AG04450 (cell line): ENCODE results near the gene KRT6B. TPM values are rescaled to one million over a fixed set of nuclear protein-coding genes. Genes with fewer than 3 reads are reported as not detected.

Experiments used
- CTCF ChIA-PET: fragments of 300-600, 350-600 bp; formaldehyde crosslinking; extraction: SDS; loops from one replicate; lab custom pipeline; 2022; ENCODE audit warnings: antibody characterized with exemption, inconsistent platforms; lab: Charles Lee
- POLR2A ChIA-PET: fragments of 350-600 bp; formaldehyde crosslinking; extraction: SDS; loops from one replicate; lab custom pipeline; 2021; ENCODE audit warnings: antibody characterized with exemption, inconsistent platforms; lab: Yijun Ruan, JAX
- DNase-seq: peaks from one replicate; pipeline ENCODE4 v3.0.0-alpha.2; 2011; ENCODE audit warnings: low read depth, low spot score
- H3K27ac ChIP-seq: one replicate; pipeline ENCODE4 v1.5.1; 2012; ENCODE audit warnings: low read depth, low read length, control low read depth
- H3K27me3 ChIP-seq: one replicate; pipeline ENCODE4 v1.6.0; 2012; ENCODE audit warnings: low read length; ENCODE audit not compliant: control insufficient read depth, insufficient read depth
- H3K4me3 ChIP-seq: 2 replicates; pipeline ENCODE4 v1.5.1; 2011; ENCODE audit warnings: mild to moderate bottlenecking, low read depth, low read length, control low read depth
- H3K9me3 ChIP-seq: 2 replicates; pipeline ENCODE4 v1.5.1; 2012; ENCODE audit warnings: low read length; ENCODE audit not compliant: control insufficient read depth, insufficient read depth
- polyA plus RNA-seq: library from polyadenylated mRNA; depleted of rRNA; stranded (reverse); fragments of >200 nt; gene quantifications from 2 replicates; pipeline ENCODE4 v1.2.3, GENCODE V29; 2011
- TF ChIP-seq, protein P1 (sequence below): IDR thresholded peaks from 2 replicates; pipeline ENCODE4 v1.5.1; 2011; ENCODE audit warnings: low read depth, low read length, control low read depth, inconsistent platforms

The KRT6B gene
- polyA plus RNA-seq, 1 experiment: not detected

DNA sequence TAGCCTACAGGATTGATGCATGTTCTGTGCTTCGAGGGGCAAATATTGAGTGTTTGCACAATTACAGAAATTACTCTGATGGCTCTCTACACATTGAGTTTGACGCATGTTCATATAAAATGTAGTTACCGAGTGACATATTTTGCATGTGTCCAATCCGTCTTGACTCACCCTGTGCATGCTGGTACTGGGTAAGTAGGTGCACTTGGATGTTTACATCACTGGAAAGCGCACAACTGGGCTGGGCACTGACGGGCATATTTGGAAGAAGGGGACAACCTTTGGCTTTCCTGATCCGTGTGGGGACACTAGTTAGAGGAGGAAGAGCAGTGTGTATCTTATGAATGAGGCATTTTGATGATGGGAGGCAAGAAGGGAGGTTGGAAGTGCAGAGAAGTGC lies 46.0 kb upstream of the KRT6B start:
- H3K4me3 ChIP-seq: no peak overlapping the region
- H3K27me3 ChIP-seq: peaks cover 8% of the 10 kb centered on the region
- no peak overlapping the region for H3K27ac ChIP-seq
- DNase-seq: no peak
- POLR2A ChIA-PET: no interaction called here
- no peaks in the 10 kb centered on the region for H3K9me3 ChIP-seq
- TF ChIP-seq, protein P1, sequence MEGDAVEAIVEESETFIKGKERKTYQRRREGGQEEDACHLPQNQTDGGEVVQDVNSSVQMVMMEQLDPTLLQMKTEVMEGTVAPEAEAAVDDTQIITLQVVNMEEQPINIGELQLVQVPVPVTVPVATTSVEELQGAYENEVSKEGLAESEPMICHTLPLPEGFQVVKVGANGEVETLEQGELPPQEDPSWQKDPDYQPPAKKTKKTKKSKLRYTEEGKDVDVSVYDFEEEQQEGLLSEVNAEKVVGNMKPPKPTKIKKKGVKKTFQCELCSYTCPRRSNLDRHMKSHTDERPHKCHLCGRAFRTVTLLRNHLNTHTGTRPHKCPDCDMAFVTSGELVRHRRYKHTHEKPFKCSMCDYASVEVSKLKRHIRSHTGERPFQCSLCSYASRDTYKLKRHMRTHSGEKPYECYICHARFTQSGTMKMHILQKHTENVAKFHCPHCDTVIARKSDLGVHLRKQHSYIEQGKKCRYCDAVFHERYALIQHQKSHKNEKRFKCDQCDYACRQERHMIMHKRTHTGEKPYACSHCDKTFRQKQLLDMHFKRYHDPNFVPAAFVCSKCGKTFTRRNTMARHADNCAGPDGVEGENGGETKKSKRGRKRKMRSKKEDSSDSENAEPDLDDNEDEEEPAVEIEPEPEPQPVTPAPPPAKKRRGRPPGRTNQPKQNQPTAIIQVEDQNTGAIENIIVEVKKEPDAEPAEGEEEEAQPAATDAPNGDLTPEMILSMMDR: no peak
- CTCF ChIA-PET: interaction anchor here (2.0 kb wide), 1 partner anchor 9 kb away, joined by 5 read pairs; no protein-coding TSS in a partner anchor

DNA sequence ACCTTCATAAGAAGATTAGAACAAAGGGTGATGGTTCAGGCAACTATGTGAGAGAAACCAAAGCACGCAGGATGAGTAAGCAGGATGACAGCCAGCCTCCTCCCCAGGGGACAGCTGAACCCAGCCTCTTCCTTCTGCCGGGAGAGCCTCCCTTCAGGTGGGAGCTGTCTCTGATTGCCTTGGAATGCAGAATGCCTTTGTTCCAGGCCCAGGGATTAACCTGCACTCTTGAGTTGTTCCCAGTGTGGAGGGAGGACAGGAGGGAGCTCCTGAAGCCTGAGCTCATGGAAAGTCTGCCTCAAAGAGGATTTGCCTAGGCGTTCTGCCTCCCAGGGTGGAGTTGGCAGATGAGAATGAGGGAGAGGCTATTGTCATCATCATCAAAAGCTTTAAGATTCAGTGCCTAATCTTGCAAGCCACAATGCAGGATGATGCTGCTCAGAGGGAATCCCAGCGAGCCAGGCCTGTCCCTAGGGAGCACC lies 44.7 kb upstream of the KRT6B start:
- no peak overlapping the region for H3K27ac ChIP-seq
- no peak for DNase-seq

DNA sequence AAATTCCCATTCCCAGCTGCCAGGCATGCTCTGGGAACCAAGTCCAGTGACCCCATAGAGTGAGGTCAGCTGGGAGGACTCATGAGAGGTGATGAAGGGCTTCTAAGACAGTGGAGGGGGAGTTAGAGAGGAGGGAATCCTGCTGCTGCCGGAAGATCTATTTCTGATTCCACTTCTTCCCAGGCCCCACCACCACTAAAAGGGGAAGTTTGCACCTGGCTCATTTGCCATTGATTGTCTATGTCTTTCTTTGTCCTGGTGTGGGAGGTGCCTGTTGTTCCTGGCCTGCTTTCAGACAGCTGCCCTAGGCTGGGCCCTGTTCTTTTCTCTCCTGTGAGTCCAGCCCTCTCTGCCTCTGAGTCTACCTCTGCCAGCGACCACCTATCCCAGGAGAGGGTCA lies 44.1 kb upstream of the KRT6B start:
- ChIA-PET CTCF (interaction anchor here (2.0 kb wide), 1 partner anchor 11 kb away, joined by 5 read pairs; no protein-coding TSS in a partner anchor), POLR2A (no interaction called here)
- no peaks in the 10 kb centered on the region for H3K9me3 ChIP-seq
- no peak for DNase-seq
- H3K4me3 ChIP-seq: no peak overlapping the region
- TF ChIP-seq, protein P1: no peak
- peaks cover 8% of the 10 kb centered on the region for H3K27me3 ChIP-seq
- no peak overlapping the region for H3K27ac ChIP-seq

More for the DNA sequence above, 44.7 kb upstream of the KRT6B start:
- ChIA-PET POLR2A (no interaction called here), CTCF (interaction anchor here (1.0 to 2.0 kb wide), 2 partner anchors 10 to 124 kb away, joined by 4 to 5 read pairs; no protein-coding TSS in a partner anchor)
- Histone ChIP-seq H3K9me3 (no peaks in the 10 kb centered on the region), H3K4me3 (no peak overlapping the region), H3K27me3 (peaks cover 8% of the 10 kb centered on the region)
- TF ChIP-seq, protein P1: no peak

DNA sequence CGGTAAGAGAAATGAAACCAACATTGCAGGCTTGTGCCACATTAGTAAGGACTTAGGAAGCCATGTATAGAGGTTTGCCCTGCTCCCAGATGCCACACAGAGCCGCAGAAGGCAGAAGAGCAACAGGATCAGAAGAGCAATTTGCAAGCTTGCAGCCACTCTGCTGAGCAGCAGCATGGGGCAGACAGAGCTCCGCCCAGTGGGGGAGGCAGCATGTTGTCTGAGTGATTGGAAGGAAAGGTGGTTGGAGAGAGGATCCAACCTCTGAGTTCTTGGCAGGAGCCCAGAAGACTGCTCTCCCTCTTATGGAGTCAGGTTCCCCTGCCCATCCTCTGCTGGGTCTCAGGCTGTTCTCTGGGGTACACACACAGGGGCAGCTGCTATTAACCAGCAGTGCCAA lies 43.4 kb upstream of the KRT6B start:
- Histone ChIP-seq H3K27me3 (peaks cover 8% of the 10 kb centered on the region), H3K4me3 (no peak overlapping the region), H3K9me3 (no peaks in the 10 kb centered on the region), H3K27ac (no peak overlapping the region)
- TF ChIP-seq, protein P1: no peak
- no peak for DNase-seq
- POLR2A ChIA-PET: no interaction called here
- CTCF ChIA-PET: interaction anchor here (1.5 kb wide), 1 partner anchor 123 kb away, joined by 3 read pairs; no protein-coding TSS in a partner anchor

DNA sequence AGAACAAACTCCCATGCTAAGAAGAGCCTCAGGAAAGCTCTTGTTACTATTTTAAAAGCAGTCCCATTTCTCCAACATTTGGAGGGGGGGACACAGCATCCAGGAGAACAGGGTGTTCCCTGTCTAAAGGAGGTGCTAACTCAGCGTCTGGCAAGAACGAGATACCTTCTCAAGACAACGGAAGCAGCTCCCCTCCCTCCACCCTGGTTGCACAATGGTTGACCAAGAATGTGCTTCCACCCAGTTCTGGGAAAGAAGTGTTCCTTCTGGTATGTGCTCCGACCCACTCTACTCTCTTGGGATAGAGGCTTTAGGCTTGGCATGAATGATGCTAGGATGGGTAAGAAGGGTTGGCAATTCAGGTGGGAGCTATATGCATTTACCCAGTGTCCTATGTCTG lies 42.6 kb upstream of the KRT6B start:
- Histone ChIP-seq H3K27me3 (peaks cover 8% of the 10 kb centered on the region), H3K4me3 (no peak overlapping the region), H3K9me3 (no peaks in the 10 kb centered on the region), H3K27ac (no peak overlapping the region)
- TF ChIP-seq, protein P1: no peak
- ChIA-PET CTCF (interaction anchor here (0.8 to 1.5 kb wide), 2 partner anchors 10 to 122 kb away, joined by 3 read pairs; no protein-coding TSS in a partner anchor), POLR2A (no interaction called here)
- DNase-seq: no peak
